Keratinocyte (primary cell): Measurements from ENCODE around the gene NSUN2. TPM values are rescaled to one million over a fixed set of nuclear protein-coding genes. Genes with fewer than 3 reads are reported as not detected.

Experiments used
- DNase-seq: peaks from one replicate; pipeline ENCODE4 v3.0.0-alpha.2; 2011; ENCODE audit warnings: low read depth, missing footprints, low spot score
- FAIRE-seq: peaks from 2 replicates; lab custom pipeline; 2011; peaks lifted over from hg19 to GRCh38; lab: Jason Lieb, UNC
- H2AFZ ChIP-seq: 2 replicates; pipeline ENCODE4 v1.6.0; 2012; ENCODE audit warnings: low read length, control low read depth, inconsistent platforms; ENCODE audit not compliant: control insufficient read depth
- H3K27ac ChIP-seq: 2 replicates; pipeline ENCODE4 v1.5.1; 2011; ENCODE audit warnings: low read length; ENCODE audit not compliant: control insufficient read depth, insufficient read depth
- H3K27me3 ChIP-seq: 3 replicates; pipeline ENCODE4 v1.6.0; 2011; ENCODE audit warnings: low read length; ENCODE audit not compliant: control insufficient read depth, insufficient read depth; ENCODE audit errors: extremely low read depth
- H3K36me3 ChIP-seq, 2 experiments: 2 replicates in 1 of 2; 3 replicates in 1 of 2; pipeline ENCODE4 v1.5.1; 2011; ENCODE audit warnings: low read length in 2 of 2, mild to moderate bottlenecking in 1 of 2; ENCODE audit not compliant: control insufficient read depth in 2 of 2, insufficient read depth in 2 of 2; ENCODE audit errors: extremely low read depth in 1 of 2
- H3K4me1 ChIP-seq: 3 replicates; pipeline ENCODE4 v1.5.1; 2011; ENCODE audit warnings: low read length; ENCODE audit not compliant: control insufficient read depth, insufficient read depth; ENCODE audit errors: extremely low read depth
- H3K4me2 ChIP-seq: 3 replicates; pipeline ENCODE4 v1.6.0; 2011; ENCODE audit warnings: low read depth, low read length; ENCODE audit not compliant: control insufficient read depth, insufficient read depth; ENCODE audit errors: extremely low read depth
- H3K4me3 ChIP-seq, 3 experiments: fragments of 200-600 bp in 1 of 3; sonication (generic) in 1 of 3; 2 replicates in 2 of 3; 3 replicates in 1 of 3; pipeline ENCODE4 v1.5.1; 2011 to 2016; ENCODE audit warnings: low read length in 3 of 3, mild to moderate bottlenecking in 3 of 3, control low read depth in 2 of 3, inconsistent platforms in 1 of 3, low read depth in 1 of 3, mixed read lengths in 1 of 3, mixed run types in 1 of 3, moderate library complexity in 1 of 3; ENCODE audit not compliant: control insufficient read depth in 2 of 3, insufficient read depth in 2 of 3; ENCODE audit errors: extremely low read depth in 1 of 3
- H3K79me2 ChIP-seq: 2 replicates; pipeline ENCODE4 v1.6.0; 2012; ENCODE audit warnings: low read length; ENCODE audit not compliant: control insufficient read depth, insufficient read depth
- H3K9ac ChIP-seq: 3 replicates; pipeline ENCODE4 v1.6.0; 2011; ENCODE audit warnings: low read length; ENCODE audit not compliant: control insufficient read depth, insufficient read depth; ENCODE audit errors: extremely low read depth
- H3K9me1 ChIP-seq: 3 replicates; pipeline ENCODE4 v1.6.0; 2011; ENCODE audit warnings: low read length; ENCODE audit not compliant: control insufficient read depth, insufficient read depth; ENCODE audit errors: extremely low read depth
- H3K9me3 ChIP-seq: 2 replicates; pipeline ENCODE4 v1.5.1; 2012; ENCODE audit warnings: low read depth, low read length; ENCODE audit not compliant: control insufficient read depth
- H4K20me1 ChIP-seq: 3 replicates; pipeline ENCODE4 v1.6.0; 2011; ENCODE audit warnings: low read length; ENCODE audit not compliant: control insufficient read depth, insufficient read depth; ENCODE audit errors: extremely low read depth
- EZH2 ChIP-seq: IDR thresholded peaks from one replicate; pipeline ENCODE4 v1.6.1; 2012; ENCODE audit warnings: inconsistent platforms, mild to moderate bottlenecking, low read length, moderate library complexity
- dilution Hi-C: fragments of 300-500 bp; cut with MboI; formaldehyde crosslinking; loops from one replicate; pipeline ENCODE4 v1.7.0; 2020; ENCODE audit warnings: low sequenced_read_pairs; ENCODE audit not compliant: extremely low pct_ligation_motif_present
- polyA plus RNA-seq, 5 experiments: library from polyadenylated mRNA; depleted of rRNA in 3 of 5; stranded (reverse) in 3 of 5; stranded (forward) in 1 of 5; unstranded in 1 of 5; fragments of >200 nt; gene quantifications; 1 replicate in 1 of 5; 2 replicates in 3 of 5; 3 replicates in 1 of 5; pipeline versions ENCODE4 v1.2.1 to v1.2.3, GENCODE V29; 2011 to 2012; ENCODE audit warnings: missing spikeins in 2 of 5, low read depth in 1 of 5, low replicate concordance in 1 of 5
- TF ChIP-seq, protein P1 (sequence below), 3 experiments: IDR thresholded peaks in 1 of 3; conservative IDR thresholded peaks in 1 of 3; optimal IDR thresholded peaks in 1 of 3; 2 replicates in 2 of 3; 3 replicates in 1 of 3; pipeline versions ENCODE3 to v1.5.1; 2011; ENCODE audit warnings: low read length in 3 of 3, mild to moderate bottlenecking in 3 of 3, moderate library complexity in 2 of 3, control low read depth in 1 of 3, inconsistent platforms in 1 of 3; ENCODE audit not compliant: insufficient read depth in 2 of 3; ENCODE audit errors: extremely low read depth in 1 of 3

NSUN2 gene
- polyA plus RNA-seq, 1 donor (not counting 4 experiments of a cell fraction or from before 2014, with no cell fraction given) = 91.2 TPM

DNA sequence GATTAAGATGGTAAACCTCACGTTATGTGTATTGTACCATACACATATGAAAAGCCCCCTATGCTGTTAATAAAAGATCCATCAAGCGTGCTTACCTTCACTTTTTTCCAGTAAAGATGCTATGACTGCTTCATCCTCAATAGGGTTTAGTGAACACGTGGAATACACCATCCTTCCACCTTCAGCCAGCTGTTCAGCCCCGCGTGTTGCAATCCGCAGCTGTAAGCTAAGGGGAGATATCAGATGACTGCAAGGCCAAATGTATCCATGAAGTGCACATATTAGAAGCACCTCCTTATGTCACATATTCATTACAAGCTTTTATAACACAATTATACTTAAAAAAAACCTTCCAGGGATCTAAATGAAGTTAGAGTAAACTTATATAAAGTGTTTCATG is 16.2 kb downstream of the NSUN2 start:
- DNase-seq (no peak), FAIRE-seq (no peak)
- Histone ChIP-seq H2AFZ (no peak overlapping the region), H3K9me3 (no peaks in the 10 kb centered on the region), H3K9ac (no peak overlapping the region), H3K4me3 (no peak overlapping the region), H3K36me3 (peaks cover 38 to 58% of the 10 kb centered on the region in 2 experiments), H3K4me2 (no peak overlapping the region), H3K79me2 (peaks cover 74% of the 10 kb centered on the region), H3K9me1 (no peaks in the 10 kb centered on the region), H4K20me1 (peaks cover 26% of the 10 kb centered on the region), H3K27ac (no peak overlapping the region), H3K27me3 (no peaks in the 10 kb centered on the region), H3K4me1 (no peaks in the 10 kb centered on the region)
- dilution Hi-C loops = no loop called here
- TF ChIP-seq EZH2 = no peak
- TF ChIP-seq, protein P1, sequence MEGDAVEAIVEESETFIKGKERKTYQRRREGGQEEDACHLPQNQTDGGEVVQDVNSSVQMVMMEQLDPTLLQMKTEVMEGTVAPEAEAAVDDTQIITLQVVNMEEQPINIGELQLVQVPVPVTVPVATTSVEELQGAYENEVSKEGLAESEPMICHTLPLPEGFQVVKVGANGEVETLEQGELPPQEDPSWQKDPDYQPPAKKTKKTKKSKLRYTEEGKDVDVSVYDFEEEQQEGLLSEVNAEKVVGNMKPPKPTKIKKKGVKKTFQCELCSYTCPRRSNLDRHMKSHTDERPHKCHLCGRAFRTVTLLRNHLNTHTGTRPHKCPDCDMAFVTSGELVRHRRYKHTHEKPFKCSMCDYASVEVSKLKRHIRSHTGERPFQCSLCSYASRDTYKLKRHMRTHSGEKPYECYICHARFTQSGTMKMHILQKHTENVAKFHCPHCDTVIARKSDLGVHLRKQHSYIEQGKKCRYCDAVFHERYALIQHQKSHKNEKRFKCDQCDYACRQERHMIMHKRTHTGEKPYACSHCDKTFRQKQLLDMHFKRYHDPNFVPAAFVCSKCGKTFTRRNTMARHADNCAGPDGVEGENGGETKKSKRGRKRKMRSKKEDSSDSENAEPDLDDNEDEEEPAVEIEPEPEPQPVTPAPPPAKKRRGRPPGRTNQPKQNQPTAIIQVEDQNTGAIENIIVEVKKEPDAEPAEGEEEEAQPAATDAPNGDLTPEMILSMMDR (optimal IDR thresholded peaks at IDR 0.05 in 1 of 3, IDR thresholded peaks at IDR 0.05 in 1 of 3, conservative IDR thresholded peaks at IDR 0.05 in 1 of 3; ENCODE audit: extremely low read depth in 1 of 3, insufficient read depth in 2 of 3, low read length in 3 of 3) = no peak

DNA sequence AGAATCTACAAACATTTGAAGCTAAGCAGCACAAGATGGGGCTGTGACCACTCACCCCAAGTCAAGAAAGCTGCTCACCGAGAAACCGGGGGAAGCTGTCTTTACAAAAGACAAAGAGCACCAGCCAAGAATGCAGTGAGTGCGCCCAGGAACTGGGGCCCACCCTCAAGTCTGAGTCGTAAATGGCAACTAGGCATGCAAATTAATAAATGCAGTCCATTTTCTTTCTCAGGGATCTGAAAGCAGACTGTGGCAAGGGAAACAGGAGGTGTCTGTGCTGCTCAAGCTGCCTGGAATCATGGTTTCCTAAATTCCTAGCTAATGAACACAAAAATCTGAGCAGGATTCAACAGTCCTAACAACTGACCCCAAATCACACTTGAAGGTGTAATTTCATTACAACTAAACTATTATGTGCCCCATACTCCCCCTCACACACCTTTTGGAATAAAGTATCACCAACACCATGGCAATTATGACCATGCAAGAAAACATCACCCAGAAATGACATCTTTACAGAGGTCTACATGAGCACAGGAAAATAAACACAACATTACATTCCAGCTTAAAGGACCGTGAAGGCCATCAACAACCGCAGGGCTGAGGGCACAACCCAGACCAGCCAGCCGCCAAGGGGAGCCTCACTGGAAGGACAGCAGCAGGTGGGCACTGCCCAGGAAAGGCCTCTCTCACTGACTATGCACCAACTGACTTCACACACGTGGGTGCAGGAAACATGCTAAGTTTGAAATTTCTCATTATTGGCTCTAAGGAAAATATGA is 17.6 kb downstream of the NSUN2 start:
- H3K9me1 ChIP-seq = no peaks in the 10 kb centered on the region
- no peak overlapping the region for H3K4me2 ChIP-seq
- dilution Hi-C loops = no loop called here
- no peak overlapping the region for H2AFZ ChIP-seq
- H3K79me2 ChIP-seq = peaks cover 72% of the 10 kb centered on the region
- no peak overlapping the region for H3K9ac ChIP-seq
- H3K27ac ChIP-seq = no peak overlapping the region
- DNase-seq = no peak
- TF ChIP-seq, protein P1 (optimal IDR thresholded peaks at IDR 0.05 in 1 of 3, IDR thresholded peaks at IDR 0.05 in 1 of 3, conservative IDR thresholded peaks at IDR 0.05 in 1 of 3; ENCODE audit: extremely low read depth in 1 of 3, insufficient read depth in 2 of 3, low read length in 3 of 3) = no peak
- TF ChIP-seq EZH2 = no peak
- FAIRE-seq = no peak
- no peak overlapping the region for H3K4me3 ChIP-seq
- H4K20me1 ChIP-seq = peaks cover 31% of the 10 kb centered on the region
- H3K9me3 ChIP-seq = no peaks in the 10 kb centered on the region
- no peaks in the 10 kb centered on the region for H3K27me3 ChIP-seq
- H3K4me1 ChIP-seq = no peaks in the 10 kb centered on the region
- peaks cover 40 to 63% of the 10 kb centered on the region in 2 experiments for H3K36me3 ChIP-seq
